Activated CD4-positive, alpha-beta T cell treated with anti-CD3 and anti-CD28 coated beads for 48 hours (primary cell): ENCODE results near the gene SSRP1.
A peak's percentile ranks its signal among the peaks of the same experiment; 100 is the strongest.

Experiments used
- DNase-seq: peaks from one replicate; pipeline ENCODE4 v3.0.0-alpha.2; 2020

SSRP1 gene

GRCh38 chr11:57313788-57314135 lies 21.9 kb downstream of the SSRP1 start:
- no peak for DNase-seq

DNA sequence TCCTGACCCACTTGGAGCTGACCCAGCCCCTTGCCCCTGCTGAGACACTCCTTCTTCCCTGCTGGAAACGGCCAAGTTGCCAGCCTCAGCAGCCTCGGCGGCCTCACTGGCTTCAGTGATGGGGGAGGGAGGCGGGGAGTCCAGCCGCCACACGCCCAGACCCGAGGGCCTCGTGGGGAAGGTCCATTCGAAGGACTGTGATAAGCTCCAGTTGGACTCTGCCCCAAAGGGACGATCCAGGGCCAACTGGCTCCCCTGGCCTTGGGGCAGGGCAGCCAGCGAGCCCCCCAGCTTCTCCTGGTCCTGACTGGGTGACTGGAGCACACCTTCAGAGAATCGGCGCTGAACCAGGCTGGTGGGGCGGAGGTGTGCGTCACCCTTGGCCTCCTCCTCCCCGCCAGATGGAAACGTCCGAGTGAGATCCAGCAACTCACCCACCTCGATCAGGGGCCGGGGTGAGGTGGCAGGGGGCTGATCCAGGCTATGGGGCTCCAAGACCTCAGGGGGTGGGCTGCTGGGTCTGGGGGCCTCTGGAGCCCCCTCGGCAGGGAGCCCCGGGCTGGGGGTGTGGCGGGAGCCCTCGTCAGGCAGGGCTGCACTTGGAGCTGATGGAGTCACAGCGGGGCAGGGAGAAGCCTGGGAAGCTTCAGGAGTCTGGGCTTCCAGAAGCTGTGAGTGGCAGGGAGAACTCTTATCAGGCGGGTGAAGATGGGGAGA lies 22.5 kb downstream of the SSRP1 start:
- DNase-seq: no peak

DNA sequence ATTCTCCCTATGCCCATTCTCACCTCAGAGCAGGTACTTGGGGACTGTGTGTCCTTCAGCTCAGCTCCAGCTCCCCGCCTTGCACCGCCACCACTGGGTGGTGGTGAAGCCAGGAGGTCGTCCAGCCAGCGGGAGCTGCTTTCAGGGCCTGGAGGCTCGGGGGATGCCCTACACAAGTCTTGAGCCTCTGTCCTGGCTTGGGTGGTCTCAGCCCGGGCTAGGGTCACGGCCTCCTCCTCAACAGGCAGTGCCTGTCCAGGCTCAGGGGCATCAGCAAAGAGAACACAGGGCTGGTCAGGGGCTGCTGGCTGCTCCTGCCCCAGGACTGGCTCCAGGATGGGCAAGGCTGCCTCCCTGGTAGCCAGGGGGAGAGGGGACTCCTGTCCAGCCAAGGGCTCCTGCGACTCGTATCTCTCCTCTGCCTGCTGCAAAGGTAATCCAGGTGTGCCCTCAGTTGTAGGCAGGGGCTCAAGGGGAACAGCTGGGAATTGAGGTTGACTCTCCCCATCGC lies 23.1 kb downstream of the SSRP1 start:
- DNase-seq: no peak

- peak; percentile 85 for DNase-seq
These were observed 24.4 kb downstream of the SSRP1 start for GRCh38 chr11:57311109-57311936.

DNA sequence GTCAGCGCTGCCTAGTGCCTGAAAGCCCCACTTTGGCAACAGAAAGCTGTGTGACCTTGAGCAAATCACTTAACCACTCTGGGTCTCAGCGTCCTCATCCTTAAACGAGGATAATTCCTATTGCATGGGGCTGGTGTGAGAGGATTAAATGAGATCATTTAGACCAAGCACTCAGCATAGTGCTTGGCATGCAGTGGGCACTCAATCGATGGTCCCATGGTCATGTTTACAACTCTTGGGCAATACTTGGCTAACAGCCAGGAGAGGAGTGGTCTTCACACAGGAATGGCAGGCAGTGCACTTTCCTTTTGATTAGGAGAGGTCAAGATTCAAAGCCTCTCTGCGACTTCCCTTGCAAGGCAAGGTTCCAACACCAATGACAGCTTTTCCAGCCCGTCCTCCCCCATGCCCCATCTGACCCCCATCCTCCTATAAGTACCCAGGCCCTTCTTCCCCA lies 25.0 kb downstream of the SSRP1 start:
- DNase-seq: no peak

DNA sequence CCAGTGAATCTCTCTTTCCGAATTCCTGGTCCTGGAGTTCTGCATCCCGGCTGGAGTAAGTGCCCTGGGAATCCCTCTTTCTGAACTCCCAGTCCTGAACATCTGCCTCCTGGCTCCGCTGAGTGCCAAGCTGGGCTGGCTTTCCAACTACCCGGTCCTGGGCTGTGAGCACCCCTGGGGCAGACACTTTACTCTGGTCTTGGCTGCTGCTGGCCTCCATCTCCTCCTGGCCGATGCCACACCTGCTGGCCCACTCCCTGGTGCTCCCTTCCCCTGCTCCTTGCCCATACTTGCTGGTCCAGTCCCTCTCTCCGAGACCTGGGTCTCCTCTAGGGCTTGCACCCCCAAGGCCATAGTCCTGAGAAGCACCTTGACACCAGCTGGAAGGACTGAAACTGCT lies 25.6 kb downstream of the SSRP1 start:
- DNase-seq: no peak

GRCh38 chr11:57309106-57310059 lies 26.3 kb downstream of the SSRP1 start:
- no peak for DNase-seq

GRCh38 chr11:57308426-57309060 lies 27.1 kb downstream of the SSRP1 start:
- no peak for DNase-seq

DNA sequence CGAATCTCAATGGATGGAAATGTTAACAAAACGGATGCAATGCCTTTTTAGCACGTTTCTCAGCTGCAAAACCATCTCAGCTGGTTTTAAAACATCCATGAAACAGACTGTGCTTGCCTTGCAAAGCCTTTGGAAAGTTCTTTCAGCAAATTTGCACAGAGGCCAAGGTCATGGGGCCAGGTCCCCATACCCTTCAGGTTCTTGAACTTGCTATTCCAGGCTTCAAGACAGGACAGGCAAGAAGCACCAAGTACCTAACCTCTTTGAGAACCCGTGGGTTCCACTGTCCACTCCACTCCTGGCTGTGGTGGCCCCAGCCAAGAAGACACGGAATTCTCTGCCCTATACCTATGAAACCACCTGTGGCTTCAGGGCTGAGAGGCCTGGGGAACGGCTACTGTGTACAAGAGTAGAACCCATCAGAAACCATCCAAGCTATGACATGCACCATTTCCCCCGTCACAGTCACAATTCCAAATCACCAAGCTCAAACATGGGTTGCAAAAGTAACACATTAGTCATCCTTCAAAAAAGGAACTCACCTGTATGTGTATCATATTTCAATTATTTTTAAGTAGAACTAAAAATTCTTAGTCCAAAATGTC lies 27.9 kb downstream of the SSRP1 start:
- DNase-seq: no peak

GRCh38 chr11:57306940-57307565 lies 28.6 kb downstream of the SSRP1 start:
- DNase-seq: no peak

DNA sequence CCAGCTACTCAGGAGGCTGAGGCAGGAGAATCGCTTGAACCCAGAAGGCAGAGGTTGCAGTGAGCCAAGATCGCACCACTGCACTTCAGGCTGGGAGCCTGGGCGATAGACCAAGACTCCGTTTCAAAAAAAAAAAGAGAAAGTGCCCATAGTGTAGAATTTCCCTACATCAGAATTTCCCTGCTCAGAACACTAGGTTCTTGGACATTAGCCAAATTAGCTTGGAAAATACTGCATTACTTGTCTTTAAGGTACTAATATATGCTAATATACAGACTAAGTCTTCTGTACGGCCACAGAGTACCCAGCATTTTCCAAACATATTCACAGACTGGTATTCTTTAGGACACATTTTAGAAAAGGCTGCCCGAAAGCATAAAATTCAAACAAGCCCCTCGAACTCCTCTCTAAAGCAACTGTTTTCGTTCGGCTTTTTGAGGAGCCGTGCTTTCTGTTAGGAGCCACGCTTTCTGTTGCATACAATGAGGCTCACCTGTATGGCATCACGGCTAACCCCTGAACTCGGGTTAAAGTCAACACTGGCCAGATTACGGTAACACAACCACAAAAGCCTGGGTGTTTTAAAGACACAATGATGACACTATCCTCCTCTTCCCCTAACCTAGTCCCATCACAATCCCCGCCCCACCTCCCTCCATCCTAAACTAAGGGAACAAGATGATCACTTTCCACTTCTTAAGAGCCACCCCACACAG lies 29.4 kb downstream of the SSRP1 start:
- DNase-seq: no peak

GRCh38 chr11:57305523-57305922 lies 30.2 kb downstream of the SSRP1 start:
- no peak for DNase-seq

- no peak for DNase-seq
These were observed 31.6 kb downstream of the SSRP1 start for GRCh38 chr11:57303990-57304579.

DNA sequence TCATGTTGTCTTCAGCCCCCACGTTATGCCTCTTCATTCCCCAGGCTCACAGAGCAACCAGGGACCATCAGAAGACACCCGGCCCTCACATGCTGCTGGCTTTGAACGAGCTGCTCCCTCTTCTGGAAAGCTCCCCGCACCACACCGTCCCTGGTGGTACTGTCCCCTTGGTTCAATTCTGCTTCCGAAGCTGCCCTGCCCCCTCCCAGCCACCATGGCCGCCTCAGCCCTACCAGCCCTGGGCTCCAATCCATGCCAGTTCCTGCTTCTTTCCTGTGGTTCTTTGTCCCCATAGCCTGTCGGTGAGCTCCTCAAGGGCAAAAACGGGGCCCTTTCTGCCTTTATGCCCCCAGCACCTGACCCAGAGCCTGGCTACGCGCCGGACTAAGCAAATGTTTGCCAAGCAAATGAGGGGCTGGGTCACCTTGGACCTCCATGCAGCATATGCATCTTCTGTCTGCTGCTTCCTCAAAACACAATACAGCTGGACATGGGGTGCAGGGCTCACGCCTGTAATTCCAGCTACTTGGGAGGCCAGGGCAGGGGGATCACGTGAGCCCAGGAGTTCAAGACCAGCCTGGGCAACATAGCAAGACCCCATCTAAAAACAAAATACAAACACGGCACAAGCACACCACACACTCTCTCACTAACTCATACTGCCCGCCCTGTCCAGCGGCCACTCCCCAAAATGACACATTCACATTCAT lies 32.3 kb downstream of the SSRP1 start:
- DNase-seq: no peak

GRCh38 chr11:57302489-57302888 lies 33.2 kb downstream of the SSRP1 start:
- no peak for DNase-seq

- no peak for DNase-seq
These were observed 33.8 kb downstream of the SSRP1 start for GRCh38 chr11:57301711-57302423.

GRCh38 chr11:57300785-57301184 lies 34.9 kb downstream of the SSRP1 start:
- DNase-seq: no peak

DNA sequence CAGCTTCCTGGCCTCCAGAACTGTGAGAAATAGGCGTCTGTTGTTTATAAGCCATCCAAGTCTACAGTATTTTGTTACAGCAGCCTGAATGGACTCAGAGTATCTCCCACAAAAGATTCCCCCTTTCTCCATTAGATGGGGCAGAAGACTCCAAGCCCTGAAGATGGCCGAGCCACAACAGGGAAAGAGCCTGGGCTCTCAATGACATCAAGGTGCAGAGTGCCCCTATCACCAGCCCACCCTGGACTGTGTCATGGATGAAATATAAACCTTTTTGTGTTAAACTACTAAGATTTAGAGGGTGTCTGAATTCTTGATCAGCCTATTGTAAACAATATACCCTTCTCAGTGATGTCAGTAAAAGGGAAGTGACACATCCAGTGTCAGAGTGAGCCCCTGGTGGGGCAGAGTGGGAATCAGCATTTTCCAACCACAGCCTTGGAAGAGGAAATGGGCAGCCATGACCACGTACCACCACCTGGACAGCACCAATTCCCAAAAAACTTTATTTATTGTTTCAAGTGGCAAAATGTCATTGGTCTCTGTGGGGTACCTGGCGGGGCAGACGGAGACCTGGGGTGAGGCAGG lies 36.4 kb downstream of the SSRP1 start:
- no peak for DNase-seq

GRCh38 chr11:57297221-57297620 lies 38.5 kb downstream of the SSRP1 start:
- DNase-seq: no peak
